GM21381 (cell line): ENCODE data around the gene LMX1A.

ENCODE experiments used
- ATAC-seq: cut with Tn5 transposase; IDR thresholded peaks from one replicate; pipeline ENCODE4 v1.9.1; 2021; ENCODE audit warnings: mild to moderate bottlenecking, moderate library complexity; ENCODE audit not compliant: unreplicated experiment

The LMX1A gene

GRCh38 chr1:165224504-165224903 lies 132.0 kb downstream of the LMX1A start:
- ATAC-seq, result no peak

DNA sequence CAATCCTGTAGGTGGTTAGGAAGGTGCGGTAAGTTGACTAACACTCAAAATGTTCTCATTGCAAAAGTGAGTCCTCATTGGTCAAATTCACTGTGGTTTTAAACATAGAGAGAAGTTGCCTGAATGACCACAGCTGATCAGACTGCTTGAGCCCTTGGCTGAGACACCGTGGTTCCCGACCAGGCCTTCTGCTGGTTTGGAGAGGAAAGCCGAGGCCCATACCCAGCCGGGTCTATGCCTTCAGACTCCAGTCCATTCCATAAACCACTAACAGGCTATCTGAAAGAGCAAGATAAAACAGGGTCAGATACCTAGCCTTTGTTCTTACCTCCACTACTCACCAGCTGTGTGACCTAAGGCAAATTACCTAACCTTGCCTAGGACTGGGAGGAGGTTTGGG lies 133.9 kb downstream of the LMX1A start:
- ATAC-seq, result no peak

DNA sequence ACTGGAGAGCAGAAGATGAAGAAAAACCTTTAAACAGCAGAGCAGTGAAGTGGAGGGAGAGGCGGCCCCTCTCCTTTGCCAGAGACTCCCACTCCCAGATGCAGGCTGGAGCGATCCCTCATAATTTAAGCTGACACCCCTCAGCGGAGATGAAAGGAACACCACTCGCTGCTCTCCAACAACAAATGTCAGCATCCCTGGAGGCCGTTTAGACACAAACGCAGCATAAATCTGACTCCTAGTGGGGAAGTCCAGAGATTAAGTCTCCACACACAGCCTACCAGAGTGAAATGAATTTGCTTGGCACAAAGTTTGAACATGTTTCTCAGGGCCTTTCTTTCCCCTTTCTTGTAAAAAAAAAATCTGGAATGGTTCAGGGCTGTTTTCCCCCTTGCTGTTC lies 137.8 kb downstream of the LMX1A start:
- no peak for ATAC-seq

DNA sequence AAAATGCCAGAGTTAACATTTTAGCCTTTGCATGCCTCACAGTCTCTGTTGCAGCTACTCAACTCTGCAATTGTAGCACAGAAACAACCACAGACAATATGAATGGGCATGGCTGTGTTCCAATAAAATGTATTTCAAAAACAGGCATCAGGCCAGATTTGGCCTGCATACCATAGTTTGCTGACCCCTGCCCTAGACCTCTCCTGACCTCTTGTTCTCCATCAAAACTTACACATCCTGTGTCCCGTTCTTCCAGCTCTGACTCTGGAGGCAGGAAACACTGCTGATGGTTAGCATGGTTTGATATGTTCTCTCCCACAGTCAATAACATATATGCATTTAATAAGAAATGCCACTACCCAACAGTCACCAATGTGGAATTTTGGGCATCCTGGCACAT lies 138.6 kb downstream of the LMX1A start:
- ATAC-seq, result no peak

- ATAC-seq, result no peak
Measured at GRCh38 chr1:165216254-165216653, 140.3 kb downstream of the LMX1A start.

- no peak for ATAC-seq
Measured at GRCh38 chr1:165215676-165216075, 140.8 kb downstream of the LMX1A start.

- no peak for ATAC-seq
Measured at GRCh38 chr1:165212229-165212628, 144.3 kb downstream of the LMX1A start.

DNA sequence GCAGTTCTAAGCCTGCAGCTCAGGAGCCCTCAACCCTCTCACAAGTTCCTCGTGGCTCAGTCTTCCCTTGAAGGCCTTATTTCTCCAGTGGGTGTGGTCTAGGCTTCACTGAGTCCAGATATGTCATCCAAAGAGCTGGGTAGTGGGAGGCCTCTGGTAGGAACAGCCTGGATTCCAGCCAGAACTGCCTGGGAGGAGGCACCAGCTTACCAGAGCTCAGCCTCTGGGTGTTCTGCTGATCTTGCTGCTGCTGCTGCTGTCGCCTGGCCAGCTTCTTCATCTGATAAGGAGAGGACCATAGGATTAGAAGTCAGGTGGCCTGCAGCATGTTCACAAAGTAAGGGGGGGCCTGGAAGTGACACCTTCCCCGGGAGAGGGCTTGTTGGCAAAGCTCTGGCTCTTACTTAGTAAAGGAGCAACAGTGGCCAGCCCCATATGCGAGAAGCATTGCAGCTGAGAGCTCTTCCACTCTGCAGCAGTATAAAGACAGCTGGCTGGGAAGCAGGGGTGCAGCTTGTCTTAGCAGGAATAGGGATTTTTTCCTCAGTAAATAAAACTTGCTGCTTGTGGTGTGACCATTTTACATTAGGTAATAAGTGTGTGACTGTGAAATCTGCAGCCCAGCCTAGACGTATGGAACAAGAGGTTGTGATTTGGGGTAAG lies 148.5 kb downstream of the LMX1A start:
- no peak for ATAC-seq

DNA sequence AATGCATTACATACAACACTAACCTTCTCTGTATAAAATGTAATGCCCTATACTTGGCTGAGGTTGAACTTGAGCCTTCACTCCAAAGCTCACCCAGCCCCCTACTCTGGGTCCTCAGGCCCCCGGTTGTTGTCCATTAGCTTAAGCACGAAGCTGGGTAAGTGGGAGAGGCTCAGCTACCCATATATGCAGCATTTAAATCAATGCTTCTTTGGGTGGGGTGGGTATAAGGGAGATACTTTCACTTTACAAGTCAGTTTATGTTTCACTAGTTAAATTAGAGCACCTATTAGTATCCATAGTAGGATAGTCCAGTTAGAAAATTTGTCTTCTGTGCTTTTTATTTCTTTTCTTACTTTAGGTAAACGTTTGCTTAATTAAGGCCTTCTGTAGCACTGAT lies 151.4 kb downstream of the LMX1A start:
- ATAC-seq, result no peak

- ATAC-seq, result no peak
Measured at GRCh38 chr1:165204548-165204947, 152.0 kb downstream of the LMX1A start.

- no peak for ATAC-seq
Measured at GRCh38 chr1:165191087-165191486, 165.4 kb downstream of the LMX1A start.

GRCh38 chr1:165189913-165190312 lies 166.6 kb downstream of the LMX1A start:
- no peak for ATAC-seq

- no peak for ATAC-seq
Measured at GRCh38 chr1:165189011-165189410, 167.5 kb downstream of the LMX1A start.

DNA sequence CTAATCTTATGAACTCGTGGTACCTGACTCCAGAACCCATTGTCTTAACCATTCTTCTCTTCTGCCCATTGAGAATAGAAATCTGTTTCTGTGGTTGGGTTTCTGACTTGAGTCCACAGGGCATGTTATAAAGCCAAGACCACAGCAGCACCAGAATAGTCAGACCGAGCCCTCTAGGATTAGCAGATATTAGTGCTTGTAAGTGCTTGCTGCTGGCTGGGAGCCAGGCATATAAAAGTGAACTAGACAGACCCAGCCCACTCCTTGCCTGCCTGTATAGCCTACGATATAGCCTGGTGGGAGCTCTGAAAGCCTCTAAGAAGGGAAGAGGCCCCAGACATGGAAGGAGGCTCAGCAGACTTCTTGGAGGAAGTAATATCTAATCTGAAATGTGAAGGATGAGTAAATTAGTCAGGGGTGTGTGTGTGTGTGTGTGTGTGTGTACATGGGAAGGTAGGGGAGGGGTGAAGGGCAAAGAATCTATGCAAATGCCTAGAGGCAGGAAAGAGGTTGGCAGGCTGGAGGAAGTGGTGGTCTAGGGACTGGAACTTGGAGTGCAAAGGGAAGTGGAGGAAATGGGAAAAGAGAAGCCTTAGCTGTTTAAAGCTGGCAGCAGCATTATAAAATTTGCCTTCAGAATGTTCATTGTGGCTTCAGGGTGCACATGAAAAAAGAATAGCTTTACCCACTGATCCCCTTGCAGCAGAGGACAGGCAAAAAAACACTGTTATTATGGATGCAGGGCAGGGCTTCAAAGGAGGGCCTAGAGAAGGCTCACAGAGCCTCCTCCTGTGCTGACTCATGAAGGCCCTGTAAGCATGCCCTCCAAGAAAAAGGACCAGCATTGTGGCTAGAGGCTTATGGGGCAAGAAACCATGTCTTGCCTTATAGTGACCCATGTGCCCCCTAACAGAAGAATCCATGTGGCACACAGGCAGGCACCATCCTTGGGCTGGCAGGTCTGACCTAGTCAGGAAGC lies 169.2 kb downstream of the LMX1A start:
- no peak for ATAC-seq

DNA sequence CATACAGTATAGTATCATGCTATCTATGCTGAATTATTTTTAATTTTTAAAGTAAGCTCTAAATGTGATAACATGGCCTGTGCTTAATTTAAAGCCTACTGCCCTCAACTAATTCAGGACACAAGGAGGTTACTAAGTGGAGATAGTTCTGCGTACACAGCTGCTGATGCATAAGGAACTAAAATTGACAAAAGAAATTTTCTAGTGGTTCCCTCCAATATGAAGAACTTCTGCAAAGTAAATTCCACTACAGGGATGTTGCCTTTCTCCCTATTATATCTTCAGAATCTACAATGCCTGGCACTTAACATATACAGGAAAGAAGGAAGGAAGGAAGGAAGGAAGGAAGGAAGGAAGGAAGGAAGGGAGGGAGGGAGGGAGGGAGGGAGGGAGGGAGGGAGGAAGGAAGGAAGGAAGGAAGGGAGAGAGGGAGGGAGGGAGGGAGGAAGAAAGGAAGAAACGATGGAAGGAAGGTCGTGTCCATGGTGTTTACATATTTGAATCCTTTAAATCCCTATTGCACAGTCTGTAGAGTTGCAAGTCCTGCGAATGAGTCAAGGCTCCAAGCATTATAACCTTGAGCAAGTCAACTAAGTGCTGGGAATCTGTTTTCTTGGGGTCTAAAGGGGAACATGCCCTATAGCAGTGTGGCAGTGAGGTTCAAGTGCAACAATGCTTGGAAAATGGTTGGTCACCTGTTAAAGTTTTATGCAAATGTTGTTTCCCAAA lies 171.2 kb downstream of the LMX1A start:
- ATAC-seq, result no peak

- no peak for ATAC-seq
Measured at GRCh38 chr1:165182975-165183374, 173.5 kb downstream of the LMX1A start.

GRCh38 chr1:165179306-165179705 lies 177.2 kb downstream of the LMX1A start:
- ATAC-seq, result no peak

DNA sequence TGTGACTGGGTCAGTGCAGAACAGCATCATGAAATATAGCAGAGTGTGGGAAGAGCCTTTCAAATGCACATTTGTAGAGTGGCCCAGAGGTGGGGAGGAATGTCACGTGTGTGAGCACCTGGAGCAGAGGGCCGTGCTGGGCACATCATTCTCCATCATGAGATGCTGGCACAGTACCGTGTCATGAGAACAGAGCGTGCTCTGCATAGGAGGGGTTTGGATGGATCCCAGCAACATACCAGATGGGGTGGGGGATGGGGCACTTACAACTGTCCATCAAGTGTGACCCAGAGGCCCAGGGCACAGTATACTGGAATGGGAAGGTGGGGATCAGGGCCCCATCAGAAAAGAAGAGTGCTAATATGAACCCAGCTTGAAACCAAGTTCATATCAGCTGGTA lies 182.0 kb downstream of the LMX1A start:
- no peak for ATAC-seq

GRCh38 chr1:165173818-165174217 lies 182.7 kb downstream of the LMX1A start:
- ATAC-seq, result no peak

GRCh38 chr1:165173409-165173808 lies 183.1 kb downstream of the LMX1A start:
- no peak for ATAC-seq

GRCh38 chr1:165172666-165173065 lies 183.8 kb downstream of the LMX1A start:
- ATAC-seq, result no peak

DNA sequence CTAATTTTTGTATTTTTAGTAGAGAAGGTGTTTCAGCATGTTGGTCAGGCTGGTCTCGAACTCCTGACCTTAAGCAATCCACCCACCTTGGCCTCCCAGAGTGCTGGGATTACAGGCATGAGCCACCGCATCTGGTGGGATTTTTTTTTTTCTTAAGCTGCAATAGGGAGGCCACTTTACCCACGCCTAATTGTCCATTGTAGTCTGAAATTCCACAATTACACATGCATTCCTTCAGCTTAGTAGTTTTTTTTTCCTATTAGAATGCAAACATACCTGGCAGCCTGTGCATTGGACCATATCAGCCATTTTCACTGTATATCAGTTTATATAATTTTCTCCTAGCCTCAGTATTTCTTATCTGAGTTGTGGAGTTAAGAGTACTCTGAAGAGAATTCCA lies 186.8 kb downstream of the LMX1A start:
- no peak for ATAC-seq
